ENCODE data around the gene WDR70.

Gene WDR70

GRCh38 chr5:37626266-37626665, 247.1 kb downstream of the WDR70 start:
- no peak for TF ChIP-seq CTCF (IDR thresholded peaks at IDR 0.05)

GRCh38 chr5:37628876-37629275, 249.8 kb downstream of the WDR70 start:
- no peak for TF ChIP-seq CTCF (IDR thresholded peaks at IDR 0.05)

GRCh38 chr5:37631939-37632338, 252.8 kb downstream of the WDR70 start:
- TF ChIP-seq CTCF (IDR thresholded peaks at IDR 0.05) = no peak

- no peak for TF ChIP-seq CTCF (IDR thresholded peaks at IDR 0.05)
Measured at GRCh38 chr5:37637165-37637845, 258.2 kb downstream of the WDR70 start.

- no peak for TF ChIP-seq CTCF (IDR thresholded peaks at IDR 0.05)
Measured at GRCh38 chr5:37638897-37639296, 259.8 kb downstream of the WDR70 start.

GRCh38 chr5:37640088-37640487, 261.0 kb downstream of the WDR70 start:
- TF ChIP-seq CTCF (IDR thresholded peaks at IDR 0.05) = no peak

GRCh38 chr5:37641933-37642332, 262.8 kb downstream of the WDR70 start:
- no peak for TF ChIP-seq CTCF (IDR thresholded peaks at IDR 0.05)

GRCh38 chr5:37645707-37646106, 266.6 kb downstream of the WDR70 start:
- TF ChIP-seq CTCF (IDR thresholded peaks at IDR 0.05) = no peak

All from LNCAP (cell line).